COR-L47 (cell line): ENCODE results near the gene SPOUT1.

Source experiments
- DNase-seq: peaks from one replicate; lab custom pipeline; 2025; lab: John Stamatoyannopoulos, UW

SPOUT1 gene

GRCh38 chr9:128771745-128772519 is 57.7 kb downstream of the SPOUT1 start, which contains the start of gene ZER1:
Gene ZER1 (minus strand): TSS chr9:128771927. CDS start chr9:128755565, 16,362 bp downstream.
- peak; percentile 87 for DNase-seq

- no peak for DNase-seq
These were observed 58.4 kb downstream of the SPOUT1 start for GRCh38 chr9:128771094-128771721.

- DNase-seq, result no peak
These were observed 59.1 kb downstream of the SPOUT1 start for GRCh38 chr9:128770286-128771030.
